ENCODE results near the gene SLC12A8.

DNA sequence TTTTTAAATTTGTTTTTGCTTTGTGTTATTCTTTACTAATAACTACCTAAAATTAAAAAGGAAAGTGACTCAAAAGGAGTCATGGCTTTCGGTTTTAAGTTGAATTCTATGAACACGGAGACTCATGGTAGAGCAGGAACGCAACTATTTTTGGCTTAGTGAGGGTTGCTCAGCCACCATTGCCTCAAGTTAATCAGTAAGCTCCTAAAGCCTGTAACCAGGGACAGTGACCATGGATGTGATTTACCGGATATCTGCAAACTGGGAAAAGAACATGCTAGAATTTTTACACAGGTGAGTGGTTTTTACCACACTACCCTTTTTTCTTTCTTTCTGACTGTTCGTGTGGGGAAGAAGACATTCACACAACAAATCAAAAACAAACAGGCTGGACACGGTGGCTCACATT is 11.8 kb downstream of the SLC12A8 start:
- TF ChIP-seq CTCF (IDR thresholded peaks at IDR 0.05; ENCODE audit: low read length) (no peak), EZH2 (optimal IDR thresholded peaks at IDR 0.05; ENCODE audit: low read depth, low read length) (no peak), EZH2phosphoT487 (IDR thresholded peaks at IDR 0.05; ENCODE audit: low read length) (no peak)
